CD4-positive, alpha-beta T cell treated with Interleukin-6 at 100 ng/mL for 8 hours (primary cell): Measurements from ENCODE around the gene VKORC1L1.
A peak's percentile ranks its signal among the peaks of the same experiment; 100 is the strongest.
"Not testable (repeated sequence)": the region's sequence is repeated elsewhere in the genome, so short reads cannot be mapped to it uniquely, and the experiment has no call there.

Source experiments
- DNase-seq: peaks from one replicate; pipeline ENCODE4 v3.0.0-alpha.2; 2020; ENCODE audit warnings: mixed read lengths, low spot score

The VKORC1L1 gene

GRCh38 chr7:65872776-65873581, at the start of gene VKORC1L1:
VKORC1L1 (plus strand) TSS chr7:65873074; CDS start chr7:65873372, 298 bp downstream.
- peak; percentile 96 for DNase-seq

- no peak for DNase-seq
Measured at GRCh38 chr7:65827366-65827765, 45.5 kb upstream of the VKORC1L1 start.

GRCh38 chr7:65832281-65832680, 40.6 kb upstream of the VKORC1L1 start:
- no peak for DNase-seq

GRCh38 chr7:65836684-65837083, 36.2 kb upstream of the VKORC1L1 start:
- not testable (repeated sequence) for DNase-seq

- DNase-seq, result not testable (repeated sequence)
Measured at GRCh38 chr7:65837541-65837956, 35.3 kb upstream of the VKORC1L1 start.

GRCh38 chr7:65839846-65840245, 33.0 kb upstream of the VKORC1L1 start:
- no peak for DNase-seq

- no peak for DNase-seq
Measured at GRCh38 chr7:65840446-65840845, 32.4 kb upstream of the VKORC1L1 start.

GRCh38 chr7:65843616-65844015, 29.3 kb upstream of the VKORC1L1 start:
- not testable (repeated sequence) for DNase-seq

GRCh38 chr7:65846008-65846570, 26.8 kb upstream of the VKORC1L1 start:
- no peak for DNase-seq

- not testable (repeated sequence) for DNase-seq
Measured at GRCh38 chr7:65853426-65853825, 19.4 kb upstream of the VKORC1L1 start.

- DNase-seq, result not testable (repeated sequence)
Measured at GRCh38 chr7:65853892-65854291, 19.0 kb upstream of the VKORC1L1 start.

GRCh38 chr7:65857321-65857894, 15.5 kb upstream of the VKORC1L1 start:
- not testable (repeated sequence) for DNase-seq

- not testable (repeated sequence) for DNase-seq
Measured at GRCh38 chr7:65858660-65859059, 14.2 kb upstream of the VKORC1L1 start.

- not testable (repeated sequence) for DNase-seq
Measured at GRCh38 chr7:65866244-65866643, 6.6 kb upstream of the VKORC1L1 start.

GRCh38 chr7:65867681-65868080, 5.2 kb upstream of the VKORC1L1 start:
- not testable (repeated sequence) for DNase-seq

GRCh38 chr7:65869312-65869711, 3.6 kb upstream of the VKORC1L1 start:
- not testable (repeated sequence) for DNase-seq

- DNase-seq, result not testable (repeated sequence)
Measured at GRCh38 chr7:65871451-65871850, 1.4 kb upstream of the VKORC1L1 start.

GRCh38 chr7:65873582-65874193, 814 bp downstream of the VKORC1L1 start:
- peak; percentile 6 for DNase-seq

- not testable (repeated sequence) for DNase-seq
Measured at GRCh38 chr7:65875715-65876114, 2.8 kb downstream of the VKORC1L1 start.

GRCh38 chr7:65879292-65880153, 6.6 kb downstream of the VKORC1L1 start:
- not testable (repeated sequence) for DNase-seq

- not testable (repeated sequence) for DNase-seq
Measured at GRCh38 chr7:65880242-65880641, 7.4 kb downstream of the VKORC1L1 start.
